ENCODE measurements around the gene CSNK1G2.

- TF ChIP-seq POLR2A (IDR thresholded peaks at IDR 0.05; ENCODE audit: low read depth, low read length), result no peak
- TF ChIP-seq PAX5 (IDR thresholded peaks at IDR 0.05; ENCODE audit: insufficient read depth, low read length, severe bottlenecking), result no peak
Measured at GRCh38 chr19:2022289-2022688, 81.3 kb downstream of the CSNK1G2 start.

Data from GM12891 (cell line).